ENCODE measurements around the gene CEP104. TPM values are rescaled to one million over a fixed set of nuclear protein-coding genes. Genes with fewer than 3 reads are reported as not detected.

Gene CEP104
- total RNA-seq, 1 experiment from 2014 or later: 74.1 TPM

DNA sequence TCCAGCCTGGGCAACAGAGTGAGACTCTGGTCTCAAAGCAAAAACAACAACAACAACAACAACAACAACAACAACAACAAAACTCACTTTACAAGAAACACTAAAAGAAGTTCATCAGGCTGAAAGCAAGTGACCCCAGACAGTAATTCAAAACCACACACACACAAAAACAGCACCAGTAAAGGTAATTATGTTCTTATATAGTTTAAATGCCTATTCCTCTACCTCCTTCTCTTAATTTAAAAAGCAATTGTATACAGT, 41.4 kb upstream of the CEP104 start:
- Mint-ChIP-seq H3K9me3 (ENCODE audit: unreplicated experiment) (peaks cover 8% of the 10 kb centered on the region), H3K4me3 (ENCODE audit: unreplicated experiment) (peak overlapping the region; percentile 84), H3K4me1 (ENCODE audit: insufficient read depth, unreplicated experiment) (peaks cover 6% of the 10 kb centered on the region), H3K27me3 (ENCODE audit: insufficient read depth, unreplicated experiment) (no peaks in the 10 kb centered on the region), H3K27ac (ENCODE audit: low read depth, unreplicated experiment) (peak overlapping the region; percentile 23), H3K36me3 (ENCODE audit: insufficient read depth, unreplicated experiment) (peaks cover 8% of the 10 kb centered on the region)
- TF ChIP-seq CTCF (IDR thresholded peaks at IDR 0.05; ENCODE audit: unreplicated experiment): no peak
- ChIA-PET POLR2A (no interaction called here), CTCF (interaction anchor here (0.8 kb wide), 1 partner anchor 65 kb away, joined by 3 read pairs; no protein-coding TSS in a partner anchor)
- DNase-seq (ENCODE audit: unreplicated experiment): no peak
- intact Hi-C loops (cut with micrococcal nuclease): no loop called here
- no TSS peak for BruUV-seq (replicated peaks)

GRCh38 chr1:3896396-3897000, 39.5 kb upstream of the CEP104 start:
- POLR2A ChIA-PET: interaction anchor here (0.5 to 1.1 kb wide), 2 partner anchors 100 to 230 kb away, joined by 3 to 4 read pairs; partner anchors contain the start of gene LRRC47

GRCh38 chr1:3895951-3896325, 38.9 kb upstream of the CEP104 start:
- CTCF ChIA-PET: interaction anchor here (0.8 to 1.8 kb wide), 2 partner anchors 11 to 38 kb away, joined by 4 to 6 read pairs; no protein-coding TSS in a partner anchor
- H3K27me3 Mint-ChIP-seq (ENCODE audit: insufficient read depth, unreplicated experiment): no peaks in the 10 kb centered on the region
- peaks cover 6% of the 10 kb centered on the region for H3K4me1 Mint-ChIP-seq (ENCODE audit: insufficient read depth, unreplicated experiment)
- TF ChIP-seq CTCF (IDR thresholded peaks at IDR 0.05; ENCODE audit: unreplicated experiment): no peak
- no peak for DNase-seq (ENCODE audit: unreplicated experiment)
- POLR2A ChIA-PET: no interaction called here
- BruUV-seq (replicated peaks): no TSS peak
- H3K36me3 Mint-ChIP-seq (ENCODE audit: insufficient read depth, unreplicated experiment): peaks cover 8% of the 10 kb centered on the region
- no peak overlapping the region for H3K4me3 Mint-ChIP-seq (ENCODE audit: unreplicated experiment)
- peaks cover 8% of the 10 kb centered on the region for H3K9me3 Mint-ChIP-seq (ENCODE audit: unreplicated experiment)
- intact Hi-C loops (cut with micrococcal nuclease): no loop called here
- H3K27ac Mint-ChIP-seq (ENCODE audit: low read depth, unreplicated experiment): no peak overlapping the region

More at GRCh38 chr1:3896396-3897000, 39.5 kb upstream of the CEP104 start:
- intact Hi-C loops (cut with micrococcal nuclease): no loop called here
- Mint-ChIP-seq H3K27me3 (ENCODE audit: insufficient read depth, unreplicated experiment) (no peaks in the 10 kb centered on the region), H3K4me3 (ENCODE audit: unreplicated experiment) (no peak overlapping the region), H3K4me1 (ENCODE audit: insufficient read depth, unreplicated experiment) (peaks cover 6% of the 10 kb centered on the region), H3K9me3 (ENCODE audit: unreplicated experiment) (peaks cover 8% of the 10 kb centered on the region), H3K27ac (ENCODE audit: low read depth, unreplicated experiment) (no peak overlapping the region), H3K36me3 (ENCODE audit: insufficient read depth, unreplicated experiment) (peaks cover 8% of the 10 kb centered on the region)
- TF ChIP-seq CTCF (IDR thresholded peaks at IDR 0.05; ENCODE audit: unreplicated experiment): no peak
- CTCF ChIA-PET: interaction anchor here (1.8 kb wide), 1 partner anchor 38 kb away, joined by 6 read pairs; no protein-coding TSS in a partner anchor
- no peak for DNase-seq (ENCODE audit: unreplicated experiment)
- BruUV-seq (replicated peaks): no TSS peak

- no peak for TF ChIP-seq CTCF (IDR thresholded peaks at IDR 0.05; ENCODE audit: unreplicated experiment)
- intact Hi-C loops (cut with micrococcal nuclease): no loop called here
- Mint-ChIP-seq H3K4me1 (ENCODE audit: insufficient read depth, unreplicated experiment) (peaks cover 6% of the 10 kb centered on the region), H3K36me3 (ENCODE audit: insufficient read depth, unreplicated experiment) (peaks cover 8% of the 10 kb centered on the region), H3K27ac (ENCODE audit: low read depth, unreplicated experiment) (no peak overlapping the region), H3K27me3 (ENCODE audit: insufficient read depth, unreplicated experiment) (no peaks in the 10 kb centered on the region), H3K4me3 (ENCODE audit: unreplicated experiment) (no peak overlapping the region), H3K9me3 (ENCODE audit: unreplicated experiment) (peaks cover 8% of the 10 kb centered on the region)
- BruUV-seq (replicated peaks): no TSS peak
- CTCF ChIA-PET: interaction anchor here (0.8 to 1.8 kb wide), 2 partner anchors 10 to 37 kb away, joined by 4 to 6 read pairs; no protein-coding TSS in a partner anchor
- no peak for DNase-seq (ENCODE audit: unreplicated experiment)
- POLR2A ChIA-PET: interaction anchor here (0.5 kb wide), 1 partner anchor 46 kb away, joined by 3 read pairs; no protein-coding TSS in a partner anchor
Measured at GRCh38 chr1:3895279-3895950, 38.4 kb upstream of the CEP104 start.

All from MCF 10A (cell line).